ENCODE measurements around the gene ZBTB7C. TPM values are rescaled to one million over a fixed set of nuclear protein-coding genes. Genes with fewer than 3 reads are reported as not detected.

The ZBTB7C gene
- total RNA-seq, 1 donor from 2014 or later = 7.4 TPM

DNA sequence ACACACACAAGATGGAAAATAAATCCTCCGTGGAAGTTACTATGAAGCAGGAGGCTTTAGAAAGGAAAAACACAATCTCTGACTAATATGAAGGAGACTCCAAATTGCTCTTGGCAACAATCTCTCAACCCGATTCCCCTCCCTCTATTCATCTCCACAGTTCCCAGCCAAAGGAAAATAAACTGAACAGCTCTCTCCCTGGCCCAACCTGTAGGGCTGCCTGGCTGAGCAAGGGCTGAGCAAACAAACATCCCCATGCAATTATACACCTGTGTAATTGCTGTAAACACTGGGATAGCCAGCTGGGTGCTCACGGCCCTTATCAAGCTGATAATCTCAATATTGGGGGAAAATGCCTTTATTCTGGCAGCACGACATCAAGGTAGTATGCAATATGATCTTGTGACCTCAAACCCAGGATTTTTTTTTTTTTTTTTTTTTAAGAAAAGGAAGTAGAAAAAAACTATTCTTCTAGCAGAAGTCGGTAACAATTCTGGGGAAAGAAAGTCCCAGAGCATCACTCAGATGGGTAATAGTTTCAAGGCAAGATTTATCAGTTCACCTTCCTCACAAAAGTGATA, 275.4 kb downstream of the ZBTB7C start:
- H3K27me3 Mint-ChIP-seq (ENCODE audit: low read depth) = peaks cover 53% of the 10 kb centered on the region
- peaks cover 61% of the 10 kb centered on the region for H3K4me1 Mint-ChIP-seq
- H3K4me3 Mint-ChIP-seq = no peak overlapping the region
- H3K36me3 Mint-ChIP-seq = no peaks in the 10 kb centered on the region
- no peaks in the 10 kb centered on the region for H3K9me3 Mint-ChIP-seq
- no peak for DNase-seq (ENCODE audit: low spot score in 2 of 2, unreplicated experiment in 2 of 2)
- peak overlapping the region; percentile 91 for H3K27ac Mint-ChIP-seq
- TF ChIP-seq CTCF (IDR thresholded peaks at IDR 0.05; ENCODE audit: unreplicated experiment) = no peak

- H3K27me3 Mint-ChIP-seq (ENCODE audit: low read depth) = peaks cover 46% of the 10 kb centered on the region
- DNase-seq (ENCODE audit: low spot score in 2 of 2, unreplicated experiment in 2 of 2) = no peak
- no peak overlapping the region for H3K4me3 Mint-ChIP-seq
- peak overlapping the region; percentile 91 for H3K27ac Mint-ChIP-seq
- H3K36me3 Mint-ChIP-seq = no peaks in the 10 kb centered on the region
- peaks cover 56% of the 10 kb centered on the region for H3K4me1 Mint-ChIP-seq
- H3K9me3 Mint-ChIP-seq = no peaks in the 10 kb centered on the region
- no peak for TF ChIP-seq CTCF (IDR thresholded peaks at IDR 0.05; ENCODE audit: unreplicated experiment)
Measured at GRCh38 chr18:48132797-48133655, 276.2 kb downstream of the ZBTB7C start.

- H3K4me1 Mint-ChIP-seq = peaks cover 48% of the 10 kb centered on the region
- peaks cover 30% of the 10 kb centered on the region for H3K27me3 Mint-ChIP-seq (ENCODE audit: low read depth)
Measured at GRCh38 chr18:48131042-48131441, 278.1 kb downstream of the ZBTB7C start.

DNA sequence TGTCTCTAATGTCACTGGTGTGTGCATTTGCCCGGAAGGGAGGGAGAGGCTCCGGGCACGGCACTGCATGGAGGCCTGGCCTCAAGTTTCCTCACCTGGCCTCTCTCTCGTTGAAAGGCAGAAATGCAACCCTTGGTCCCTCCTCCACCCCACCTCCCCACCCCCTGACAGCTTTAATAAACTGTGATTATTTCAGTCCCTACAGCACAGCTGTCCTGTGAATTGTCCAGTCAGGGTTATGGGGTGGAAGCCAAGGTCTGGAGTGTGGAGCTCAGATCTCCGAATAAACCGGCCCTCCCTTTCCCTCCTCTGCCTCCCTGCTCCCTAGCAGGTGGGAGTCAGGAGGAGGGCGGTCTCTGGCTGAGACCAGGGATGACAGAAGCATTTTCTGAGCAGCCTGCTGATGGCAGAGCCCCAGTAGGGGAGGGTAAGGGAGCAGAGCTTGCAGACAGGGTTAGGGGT, 279.5 kb downstream of the ZBTB7C start:
- Mint-ChIP-seq H3K4me3 (no peak overlapping the region), H3K27ac (no peak overlapping the region), H3K36me3 (no peaks in the 10 kb centered on the region), H3K4me1 (peaks cover 47% of the 10 kb centered on the region), H3K27me3 (ENCODE audit: low read depth) (peaks cover 24% of the 10 kb centered on the region), H3K9me3 (no peaks in the 10 kb centered on the region)
- no peak for TF ChIP-seq CTCF (IDR thresholded peaks at IDR 0.05; ENCODE audit: unreplicated experiment)
- no peak for DNase-seq (ENCODE audit: low spot score in 2 of 2, unreplicated experiment in 2 of 2)

More at GRCh38 chr18:48131042-48131441, 278.1 kb downstream of the ZBTB7C start:
- no peak overlapping the region for H3K4me3 Mint-ChIP-seq
- no peak overlapping the region for H3K27ac Mint-ChIP-seq
- no peaks in the 10 kb centered on the region for H3K36me3 Mint-ChIP-seq
- H3K9me3 Mint-ChIP-seq = no peaks in the 10 kb centered on the region
- TF ChIP-seq CTCF (IDR thresholded peaks at IDR 0.05; ENCODE audit: unreplicated experiment) = no peak
- no peak for DNase-seq (ENCODE audit: low spot score in 2 of 2, unreplicated experiment in 2 of 2)

DNA sequence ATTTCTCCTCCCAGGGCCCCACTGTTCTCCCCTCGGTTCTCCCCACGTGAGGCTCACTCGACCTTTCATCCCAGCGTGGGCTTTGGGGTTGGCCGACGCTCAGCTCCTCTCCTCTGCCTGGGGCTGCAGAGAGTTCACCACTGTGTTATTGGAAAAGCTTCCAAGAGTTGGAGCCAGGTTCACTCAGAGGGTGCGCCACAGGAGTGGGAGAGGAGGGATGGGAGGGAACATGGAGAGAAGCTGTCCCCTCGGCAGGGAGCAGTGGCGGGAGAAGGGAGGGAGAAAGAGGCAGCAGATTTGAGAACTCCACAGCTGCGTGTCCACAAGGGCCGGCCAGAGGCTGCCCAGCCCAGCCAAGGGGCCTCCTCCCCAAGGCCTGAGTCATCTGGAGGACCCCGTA, 281.6 kb downstream of the ZBTB7C start:
- H3K27ac Mint-ChIP-seq = no peak overlapping the region
- no peak for DNase-seq (ENCODE audit: low spot score in 2 of 2, unreplicated experiment in 2 of 2)
- H3K4me1 Mint-ChIP-seq = peaks cover 36% of the 10 kb centered on the region
- no peak overlapping the region for H3K4me3 Mint-ChIP-seq
- TF ChIP-seq CTCF (IDR thresholded peaks at IDR 0.05; ENCODE audit: unreplicated experiment) = no peak
- H3K9me3 Mint-ChIP-seq = no peaks in the 10 kb centered on the region
- H3K27me3 Mint-ChIP-seq (ENCODE audit: low read depth) = peaks cover 18% of the 10 kb centered on the region
- H3K36me3 Mint-ChIP-seq = no peaks in the 10 kb centered on the region

All from mesothelial cell of epicardium (in vitro differentiated cells).